HCT116 (cell line): ENCODE data around the gene SCO1.

Source experiments
- CEBPB ChIP-seq: IDR thresholded peaks from 2 replicates; pipeline ENCODE4 v1.6.1; 2012; ENCODE audit warnings: low read depth
- EZH2 ChIP-seq: fragments of 200-600 bp; sonication (generic); IDR thresholded peaks from 2 replicates; pipeline ENCODE4 v1.6.1; 2017; ENCODE audit warnings: antibody characterized with exemption, mixed run types
- EZH2phosphoT487 ChIP-seq: fragments of 200-600 bp; IDR thresholded peaks from 2 replicates; pipeline ENCODE4 v1.6.1; 2018; ENCODE audit warnings: antibody characterized with exemption, borderline replicate concordance
- POLR2AphosphoS5 ChIP-seq: IDR thresholded peaks from 2 replicates; pipeline ENCODE4 v1.6.1; 2011; ENCODE audit warnings: mild to moderate bottlenecking, low read depth, low read length, moderate library complexity
- TF ChIP-seq, protein P1 (sequence below), 3 experiments: fragments of 200-600 bp in 1 of 3; sonication (generic) in 1 of 3; IDR thresholded peaks in 2 of 3; conservative IDR thresholded peaks in 1 of 3; 2 replicates each; pipeline ENCODE4 v1.5.1; 2012 to 2017; ENCODE audit warnings: low read depth in 2 of 3, low read length in 2 of 3, antibody characterized with exemption in 1 of 3, borderline replicate concordance in 1 of 3, control low read depth in 1 of 3, mild to moderate bottlenecking in 1 of 3, mixed read lengths in 1 of 3, mixed run types in 1 of 3, moderate library complexity in 1 of 3; ENCODE audit not compliant: insufficient read depth in 1 of 3
- TF ChIP-seq, protein P2 (sequence below): IDR thresholded peaks from 2 replicates; pipeline ENCODE4 v1.6.1; 2012
- TF ChIP-seq, protein P3 (sequence below): IDR thresholded peaks from 2 replicates; pipeline ENCODE4 v1.6.1; 2012; ENCODE audit warnings: low read depth

DNA sequence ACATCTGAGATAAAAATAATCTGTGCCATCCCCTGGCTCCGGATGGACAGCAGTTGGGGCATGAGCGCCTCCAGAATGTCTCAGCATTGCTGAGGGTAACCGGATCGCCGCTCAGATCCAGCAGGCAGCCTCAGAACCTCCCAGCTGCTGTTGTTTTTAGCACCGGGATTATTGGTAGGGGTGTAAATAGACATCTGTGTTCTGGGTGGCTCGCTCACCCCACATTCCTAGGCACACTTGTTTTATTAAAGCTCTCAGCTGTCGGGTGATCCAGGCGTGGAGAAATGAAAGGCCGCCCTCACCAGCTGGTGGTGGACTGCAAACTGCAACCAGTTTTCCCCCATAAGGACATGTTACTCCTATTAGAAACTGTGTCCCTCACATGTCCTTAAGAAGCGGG lies 72.4 kb downstream of the SCO1 start:
- TF ChIP-seq, protein P1, sequence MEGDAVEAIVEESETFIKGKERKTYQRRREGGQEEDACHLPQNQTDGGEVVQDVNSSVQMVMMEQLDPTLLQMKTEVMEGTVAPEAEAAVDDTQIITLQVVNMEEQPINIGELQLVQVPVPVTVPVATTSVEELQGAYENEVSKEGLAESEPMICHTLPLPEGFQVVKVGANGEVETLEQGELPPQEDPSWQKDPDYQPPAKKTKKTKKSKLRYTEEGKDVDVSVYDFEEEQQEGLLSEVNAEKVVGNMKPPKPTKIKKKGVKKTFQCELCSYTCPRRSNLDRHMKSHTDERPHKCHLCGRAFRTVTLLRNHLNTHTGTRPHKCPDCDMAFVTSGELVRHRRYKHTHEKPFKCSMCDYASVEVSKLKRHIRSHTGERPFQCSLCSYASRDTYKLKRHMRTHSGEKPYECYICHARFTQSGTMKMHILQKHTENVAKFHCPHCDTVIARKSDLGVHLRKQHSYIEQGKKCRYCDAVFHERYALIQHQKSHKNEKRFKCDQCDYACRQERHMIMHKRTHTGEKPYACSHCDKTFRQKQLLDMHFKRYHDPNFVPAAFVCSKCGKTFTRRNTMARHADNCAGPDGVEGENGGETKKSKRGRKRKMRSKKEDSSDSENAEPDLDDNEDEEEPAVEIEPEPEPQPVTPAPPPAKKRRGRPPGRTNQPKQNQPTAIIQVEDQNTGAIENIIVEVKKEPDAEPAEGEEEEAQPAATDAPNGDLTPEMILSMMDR (IDR thresholded peaks at IDR 0.05 in 2 of 3, conservative IDR thresholded peaks at IDR 0.05 in 1 of 3; ENCODE audit: borderline replicate concordance in 1 of 3, insufficient read depth in 1 of 3, low read depth in 2 of 3, low read length in 2 of 3): no peak
- TF ChIP-seq, protein P2, sequence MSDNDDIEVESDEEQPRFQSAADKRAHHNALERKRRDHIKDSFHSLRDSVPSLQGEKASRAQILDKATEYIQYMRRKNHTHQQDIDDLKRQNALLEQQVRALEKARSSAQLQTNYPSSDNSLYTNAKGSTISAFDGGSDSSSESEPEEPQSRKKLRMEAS: no peak
- TF ChIP-seq EZH2 (no peak), EZH2phosphoT487 (no peak), POLR2AphosphoS5 (no peak), CEBPB (no peak)
- TF ChIP-seq, protein P3, sequence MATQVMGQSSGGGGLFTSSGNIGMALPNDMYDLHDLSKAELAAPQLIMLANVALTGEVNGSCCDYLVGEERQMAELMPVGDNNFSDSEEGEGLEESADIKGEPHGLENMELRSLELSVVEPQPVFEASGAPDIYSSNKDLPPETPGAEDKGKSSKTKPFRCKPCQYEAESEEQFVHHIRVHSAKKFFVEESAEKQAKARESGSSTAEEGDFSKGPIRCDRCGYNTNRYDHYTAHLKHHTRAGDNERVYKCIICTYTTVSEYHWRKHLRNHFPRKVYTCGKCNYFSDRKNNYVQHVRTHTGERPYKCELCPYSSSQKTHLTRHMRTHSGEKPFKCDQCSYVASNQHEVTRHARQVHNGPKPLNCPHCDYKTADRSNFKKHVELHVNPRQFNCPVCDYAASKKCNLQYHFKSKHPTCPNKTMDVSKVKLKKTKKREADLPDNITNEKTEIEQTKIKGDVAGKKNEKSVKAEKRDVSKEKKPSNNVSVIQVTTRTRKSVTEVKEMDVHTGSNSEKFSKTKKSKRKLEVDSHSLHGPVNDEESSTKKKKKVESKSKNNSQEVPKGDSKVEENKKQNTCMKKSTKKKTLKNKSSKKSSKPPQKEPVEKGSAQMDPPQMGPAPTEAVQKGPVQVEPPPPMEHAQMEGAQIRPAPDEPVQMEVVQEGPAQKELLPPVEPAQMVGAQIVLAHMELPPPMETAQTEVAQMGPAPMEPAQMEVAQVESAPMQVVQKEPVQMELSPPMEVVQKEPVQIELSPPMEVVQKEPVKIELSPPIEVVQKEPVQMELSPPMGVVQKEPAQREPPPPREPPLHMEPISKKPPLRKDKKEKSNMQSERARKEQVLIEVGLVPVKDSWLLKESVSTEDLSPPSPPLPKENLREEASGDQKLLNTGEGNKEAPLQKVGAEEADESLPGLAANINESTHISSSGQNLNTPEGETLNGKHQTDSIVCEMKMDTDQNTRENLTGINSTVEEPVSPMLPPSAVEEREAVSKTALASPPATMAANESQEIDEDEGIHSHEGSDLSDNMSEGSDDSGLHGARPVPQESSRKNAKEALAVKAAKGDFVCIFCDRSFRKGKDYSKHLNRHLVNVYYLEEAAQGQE: no peak
